ENCODE measurements around the gene ATP12A. TPM values are rescaled to one million over a fixed set of nuclear protein-coding genes. Genes with fewer than 3 reads are reported as not detected.

ATP12A gene
- total and polyA plus RNA-seq, 2 experiments from 2014 or later: 0.07 to 0.31 TPM

DNA sequence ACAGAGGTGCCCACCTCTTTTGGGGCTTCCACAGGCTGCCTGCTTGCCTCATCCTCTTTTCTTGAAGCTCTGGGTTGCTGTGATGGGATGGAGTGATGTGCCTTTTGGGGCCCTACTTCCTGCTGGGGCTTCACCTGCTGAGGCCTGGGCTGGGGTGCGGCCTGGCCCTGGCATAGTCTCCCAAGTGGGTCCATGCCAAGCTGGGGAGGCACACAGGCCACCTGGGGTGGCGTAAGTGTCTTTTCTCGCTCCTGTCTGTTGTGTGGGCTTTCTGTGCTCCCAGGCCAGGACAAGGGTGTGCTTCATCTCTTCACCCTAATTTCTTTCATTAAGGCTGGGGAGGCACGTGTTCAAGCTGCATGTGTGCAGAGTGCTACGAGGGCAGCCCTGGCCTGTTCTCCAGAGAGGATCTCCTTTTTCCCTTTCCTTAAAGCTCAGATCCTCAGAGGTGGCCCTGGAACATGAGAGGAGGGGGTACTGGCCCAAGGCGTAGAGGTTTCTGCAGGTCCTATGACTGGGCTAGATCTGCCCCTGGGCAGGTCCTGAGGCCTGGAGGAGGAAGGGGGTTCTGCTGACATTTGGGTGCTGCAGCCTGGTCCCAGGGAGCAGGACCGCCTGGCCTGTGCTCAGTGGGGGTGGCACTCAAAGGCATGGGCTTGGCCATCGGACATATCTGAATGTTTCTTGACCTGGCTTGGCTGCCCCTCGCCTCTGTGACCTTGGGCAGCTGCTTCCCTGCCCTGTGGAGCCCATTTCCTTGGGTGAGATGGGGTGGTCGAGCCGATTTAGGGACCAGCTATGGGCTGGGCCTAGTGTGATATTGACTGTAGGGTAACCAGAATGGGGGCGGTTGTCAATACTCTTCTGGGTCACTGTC, 60.0 kb downstream of the ATP12A start:
- Histone ChIP-seq H3K4me3 (no peak overlapping the region), H2AFZ (no peak overlapping the region), H3K4me1 (ENCODE audit: insufficient read depth) (no peaks in the 10 kb centered on the region), H3K27ac (no peak overlapping the region), H3K27me3 (peaks cover 27% of the 10 kb centered on the region), H3K4me2 (no peak overlapping the region), H3K9me2 (replicated peaks; ENCODE audit: insufficient read depth) (no peaks in the 10 kb centered on the region), H3K79me2 (no peaks in the 10 kb centered on the region), H3K9me3 (ENCODE audit: low read depth) (no peaks in the 10 kb centered on the region), H4K20me1 (ENCODE audit: insufficient read depth, poor library complexity, severe bottlenecking) (no peaks in the 10 kb centered on the region), H3K36me3 (replicated peaks; ENCODE audit: insufficient read depth, low read depth) (no peaks in the 10 kb centered on the region)
- 94% methylated on average over 12 of the region's 12 CpGs for WGBS (ENCODE audit: low lambda C conversion rate, missing lambda C conversion rate)
- TF ChIP-seq EZH2 (IDR thresholded peaks at IDR 0.05; ENCODE audit: borderline replicate concordance): no peak
- TF ChIP-seq EZH2phosphoT487 (IDR thresholded peaks at IDR 0.05; ENCODE audit: low read depth, severe bottlenecking, unreplicated experiment): no peak
- TF ChIP-seq CTCF (IDR thresholded peaks at IDR 0.05; ENCODE audit: poor library complexity): no peak
- no peak for DNase-seq (ENCODE audit: low spot score)

DNA sequence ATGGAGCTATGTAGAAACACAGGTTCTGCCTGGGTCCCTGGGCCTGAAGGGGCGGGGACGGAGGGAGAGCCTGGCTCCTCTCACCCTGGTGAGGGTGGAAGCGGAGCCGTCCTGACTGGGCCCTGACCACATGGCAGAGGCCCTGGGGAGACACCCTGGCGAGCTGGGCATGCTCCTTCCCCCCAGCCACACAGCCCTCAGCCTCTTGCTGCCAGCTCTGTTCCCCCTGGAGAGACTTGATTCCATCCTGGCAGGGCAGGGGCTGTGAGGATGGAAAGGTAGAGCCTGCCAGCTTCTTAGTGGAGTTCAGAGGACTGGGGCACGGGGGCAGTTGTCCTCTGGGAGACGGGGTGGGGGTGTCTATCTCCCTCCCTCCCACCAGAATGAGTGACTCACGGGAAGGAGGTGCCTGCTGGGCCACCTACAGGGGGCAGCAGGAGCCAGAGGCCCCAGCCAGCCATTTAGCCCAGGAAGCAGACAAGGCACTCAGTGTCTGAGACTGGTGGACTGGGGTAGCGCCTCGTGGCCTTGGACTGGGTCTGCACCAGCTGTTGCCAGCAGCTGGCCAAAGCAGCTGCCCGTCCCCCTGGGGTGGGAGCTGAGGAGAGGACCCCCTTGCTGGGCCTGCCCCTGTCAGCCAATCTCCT, 60.9 kb downstream of the ATP12A start:
- no peaks in the 10 kb centered on the region for H3K9me3 ChIP-seq (ENCODE audit: low read depth)
- H4K20me1 ChIP-seq (ENCODE audit: insufficient read depth, poor library complexity, severe bottlenecking): no peaks in the 10 kb centered on the region
- no peaks in the 10 kb centered on the region for H3K36me3 ChIP-seq (replicated peaks; ENCODE audit: insufficient read depth, low read depth)
- H3K4me3 ChIP-seq: no peak overlapping the region
- H3K4me2 ChIP-seq: no peak overlapping the region
- WGBS (ENCODE audit: low lambda C conversion rate, missing lambda C conversion rate): 85% methylated on average over 11 of the region's 11 CpGs
- H3K79me2 ChIP-seq: no peaks in the 10 kb centered on the region
- H3K9me2 ChIP-seq (replicated peaks; ENCODE audit: insufficient read depth): no peaks in the 10 kb centered on the region
- H3K27me3 ChIP-seq: peaks cover 36% of the 10 kb centered on the region
- H2AFZ ChIP-seq: no peak overlapping the region
- no peaks in the 10 kb centered on the region for H3K4me1 ChIP-seq (ENCODE audit: insufficient read depth)
- DNase-seq (ENCODE audit: low spot score): no peak
- H3K27ac ChIP-seq: no peak overlapping the region
- TF ChIP-seq EZH2phosphoT487 (IDR thresholded peaks at IDR 0.05; ENCODE audit: low read depth, severe bottlenecking, unreplicated experiment): no peak
- peak; percentile 20 for TF ChIP-seq CTCF (IDR thresholded peaks at IDR 0.05; ENCODE audit: poor library complexity)
- TF ChIP-seq EZH2 (IDR thresholded peaks at IDR 0.05; ENCODE audit: borderline replicate concordance): no peak

DNA sequence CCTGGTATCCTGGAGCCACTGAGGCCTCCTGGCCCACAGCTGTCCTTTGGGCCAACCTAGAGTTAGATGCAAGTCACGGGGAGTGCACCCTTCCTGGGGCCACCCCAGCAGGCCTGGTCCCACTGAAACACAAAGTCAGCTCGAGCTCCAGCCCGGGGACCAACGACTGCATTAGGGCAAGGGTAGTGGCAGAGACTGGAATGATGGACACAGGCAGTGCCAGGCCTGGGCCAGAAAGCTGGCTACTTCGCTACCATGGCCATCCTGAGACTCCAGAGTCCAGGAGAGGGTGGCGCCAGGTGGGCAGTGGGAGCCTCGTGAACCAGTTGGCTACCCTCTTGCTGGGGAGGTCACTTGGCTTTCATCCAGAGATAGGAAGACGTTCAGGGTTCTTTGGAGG, 61.6 kb downstream of the ATP12A start:
- Histone ChIP-seq H3K27ac (no peak overlapping the region), H3K36me3 (replicated peaks; ENCODE audit: insufficient read depth, low read depth) (no peaks in the 10 kb centered on the region), H4K20me1 (ENCODE audit: insufficient read depth, poor library complexity, severe bottlenecking) (no peaks in the 10 kb centered on the region), H3K79me2 (no peaks in the 10 kb centered on the region), H3K9me3 (ENCODE audit: low read depth) (no peaks in the 10 kb centered on the region), H3K4me3 (no peak overlapping the region), H3K9me2 (replicated peaks; ENCODE audit: insufficient read depth) (no peaks in the 10 kb centered on the region), H3K4me2 (no peak overlapping the region), H3K27me3 (peaks cover 42% of the 10 kb centered on the region), H2AFZ (no peak overlapping the region), H3K4me1 (ENCODE audit: insufficient read depth) (peaks cover 4% of the 10 kb centered on the region)
- DNase-seq (ENCODE audit: low spot score): no peak
- 86% methylated on average over 8 of the region's 8 CpGs for WGBS (ENCODE audit: low lambda C conversion rate, missing lambda C conversion rate)
- TF ChIP-seq CTCF (IDR thresholded peaks at IDR 0.05; ENCODE audit: poor library complexity) (no peak), EZH2 (IDR thresholded peaks at IDR 0.05; ENCODE audit: borderline replicate concordance) (no peak)

All from hepatocyte (in vitro differentiated cells).